Endodermal cell (in vitro differentiated cells): ENCODE results near the gene ZYX. TPM values are rescaled to one million over a fixed set of nuclear protein-coding genes. Genes with fewer than 3 reads are reported as not detected.

Source experiments
- DNase-seq: peaks from one replicate; pipeline ENCODE4 v3.0.0-alpha.2; 2017
- H3K27ac ChIP-seq: 2 replicates; pipeline ENCODE4 v1.5.1; 2013; ENCODE audit warnings: mild to moderate bottlenecking, low read depth, low read length, moderate library complexity
- H3K27me3 ChIP-seq: 2 replicates; pipeline ENCODE4 v1.6.1; 2013; ENCODE audit warnings: mild to moderate bottlenecking, low read length, moderate library complexity; ENCODE audit not compliant: insufficient read depth, control insufficient read depth, poor library complexity, severe bottlenecking
- H3K36me3 ChIP-seq: 2 replicates; pipeline ENCODE4 v1.7.0; 2013; ENCODE audit warnings: mild to moderate bottlenecking, low read length, moderate library complexity; ENCODE audit not compliant: control insufficient read depth, insufficient read depth
- H3K4me1 ChIP-seq: one replicate; pipeline ENCODE4 v1.7.0; 2013; ENCODE audit warnings: low read length; ENCODE audit not compliant: control insufficient read depth, insufficient read depth
- H3K4me3 ChIP-seq: 2 replicates; pipeline ENCODE4 v1.5.1; 2013; ENCODE audit warnings: mild to moderate bottlenecking, low read length, moderate library complexity
- H3K9ac ChIP-seq: 2 replicates; pipeline ENCODE4 v1.6.1; 2013; ENCODE audit warnings: mild to moderate bottlenecking, low read length, moderate library complexity; ENCODE audit not compliant: poor library complexity, severe bottlenecking; ENCODE audit errors: extremely low read depth
- H3K9me3 ChIP-seq: 2 replicates; pipeline ENCODE4 v1.6.1; 2013; ENCODE audit warnings: mild to moderate bottlenecking, low read length, moderate library complexity; ENCODE audit not compliant: control insufficient read depth
- H3K27ac Mint-ChIP-seq: 2 replicates; pipeline ENCODE4 v1.8.0; 2020; ENCODE audit warnings: mixed read lengths
- H3K27me3 Mint-ChIP-seq: 2 replicates; pipeline ENCODE4 v1.8.0; 2021; ENCODE audit warnings: mild to moderate bottlenecking, mixed read lengths; ENCODE audit not compliant: insufficient read depth
- H3K36me3 Mint-ChIP-seq: 2 replicates; pipeline ENCODE4 v1.8.0; 2020; ENCODE audit warnings: low read depth, mixed read lengths
- H3K4me1 Mint-ChIP-seq: 2 replicates; pipeline ENCODE4 v1.8.0; 2020; ENCODE audit warnings: mixed read lengths
- H3K4me3 Mint-ChIP-seq: 2 replicates; pipeline ENCODE4 v1.8.0; 2020; ENCODE audit warnings: mild to moderate bottlenecking, moderate library complexity, mixed read lengths
- H3K9me3 Mint-ChIP-seq: 2 replicates; pipeline ENCODE4 v1.8.0; 2020; ENCODE audit warnings: mild to moderate bottlenecking, mixed read lengths
- CTCF ChIP-seq: fragments of 200-600 bp; sonication (generic); conservative IDR thresholded peaks from 2 replicates; pipeline ENCODE4 v1.5.0; 2021; ENCODE audit warnings: antibody characterized with exemption, mild to moderate bottlenecking
- WGBS, 2 experiments: methylation state at CpG; one replicate each; pipeline versions ENCODE4 v1.1.5 to v1.1.7; 2013; ENCODE audit warnings: missing lambda C conversion rate in 2 of 2, mixed read lengths in 1 of 2; ENCODE audit not compliant: insufficient coverage in 1 of 2, insufficient read length in 1 of 2; 5-methylcytosine and 5-hydroxymethylcytosine counted together
- total RNA-seq, 2 donors: library from RNA; stranded (reverse); fragmentation: NEBNext Ultra II Directional in 1 of 2; extraction: Animal tissue kit (Norgen Biotek cat#: 25700) in 1 of 2; gene quantifications; 2 replicates in 1 of 2; 3 replicates in 1 of 2; pipeline ENCODE4 v1.2.1, GENCODE V29; 2021

The ZYX gene
- total RNA-seq, 2 donors from 2014 or later = 127 to 161 TPM

DNA sequence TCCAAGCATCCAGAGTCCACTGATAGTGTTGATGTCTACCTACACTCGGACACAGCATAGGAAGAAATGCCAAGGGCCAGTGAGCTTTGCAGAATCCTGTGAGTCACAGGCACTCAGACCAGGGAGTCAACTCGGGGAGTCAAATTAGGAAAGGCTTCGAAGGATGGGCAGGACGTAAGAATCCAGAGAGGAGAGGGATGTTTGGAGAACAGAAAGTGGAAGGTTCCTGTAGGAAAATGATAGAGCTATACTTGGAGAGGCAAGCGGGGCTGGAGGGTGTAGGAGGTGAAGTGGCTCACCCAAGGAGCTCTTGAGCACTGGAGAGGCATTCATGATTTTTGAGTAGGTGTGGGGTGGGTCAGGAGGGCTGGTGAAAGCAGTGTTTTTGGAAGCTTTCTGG, 3.0 kb downstream of the ZYX start:
- H3K4me1 ChIP-seq = peaks cover 10% of the 10 kb centered on the region

GRCh38 chr7:143384661-143385631, 3.8 kb downstream of the ZYX start:
- Mint-ChIP-seq H3K4me3 (no peak overlapping the region), H3K27ac (no peak overlapping the region), H3K9me3 (no peaks in the 10 kb centered on the region), H3K4me1 (peaks cover 6% of the 10 kb centered on the region), H3K27me3 (no peaks in the 10 kb centered on the region), H3K36me3 (peaks cover 23% of the 10 kb centered on the region)
- Histone ChIP-seq H3K9ac (peak overlapping the region; percentile 30), H3K36me3 (peaks cover 71% of the 10 kb centered on the region), H3K4me3 (peak overlapping the region; percentile 94), H3K9me3 (no peaks in the 10 kb centered on the region), H3K27me3 (no peaks in the 10 kb centered on the region), H3K27ac (no peak overlapping the region), H3K4me1 (peaks cover 10% of the 10 kb centered on the region)
- no peak for TF ChIP-seq CTCF
- DNase-seq = peak; percentile 36
- 82 to 89% methylated on average over 6 to 13 of the region's 14 CpGs for WGBS, 2 experiments

More for the DNA sequence above, 3.0 kb downstream of the ZYX start:
- Histone ChIP-seq H3K9ac (no peak overlapping the region), H3K9me3 (no peaks in the 10 kb centered on the region), H3K36me3 (peaks cover 64% of the 10 kb centered on the region), H3K27ac (no peak overlapping the region), H3K27me3 (no peaks in the 10 kb centered on the region), H3K4me3 (peak overlapping the region; percentile 94)
- TF ChIP-seq CTCF = no peak
- WGBS, 2 experiments = 91 to 94% methylated on average over 4 to 5 of the region's 5 CpGs
- H3K27ac Mint-ChIP-seq = no peak overlapping the region
- no peak overlapping the region for H3K4me3 Mint-ChIP-seq
- H3K9me3 Mint-ChIP-seq = no peaks in the 10 kb centered on the region
- peaks cover 16% of the 10 kb centered on the region for H3K36me3 Mint-ChIP-seq
- H3K4me1 Mint-ChIP-seq = peaks cover 14% of the 10 kb centered on the region
- peak; percentile 36 for DNase-seq
- no peaks in the 10 kb centered on the region for H3K27me3 Mint-ChIP-seq

DNA sequence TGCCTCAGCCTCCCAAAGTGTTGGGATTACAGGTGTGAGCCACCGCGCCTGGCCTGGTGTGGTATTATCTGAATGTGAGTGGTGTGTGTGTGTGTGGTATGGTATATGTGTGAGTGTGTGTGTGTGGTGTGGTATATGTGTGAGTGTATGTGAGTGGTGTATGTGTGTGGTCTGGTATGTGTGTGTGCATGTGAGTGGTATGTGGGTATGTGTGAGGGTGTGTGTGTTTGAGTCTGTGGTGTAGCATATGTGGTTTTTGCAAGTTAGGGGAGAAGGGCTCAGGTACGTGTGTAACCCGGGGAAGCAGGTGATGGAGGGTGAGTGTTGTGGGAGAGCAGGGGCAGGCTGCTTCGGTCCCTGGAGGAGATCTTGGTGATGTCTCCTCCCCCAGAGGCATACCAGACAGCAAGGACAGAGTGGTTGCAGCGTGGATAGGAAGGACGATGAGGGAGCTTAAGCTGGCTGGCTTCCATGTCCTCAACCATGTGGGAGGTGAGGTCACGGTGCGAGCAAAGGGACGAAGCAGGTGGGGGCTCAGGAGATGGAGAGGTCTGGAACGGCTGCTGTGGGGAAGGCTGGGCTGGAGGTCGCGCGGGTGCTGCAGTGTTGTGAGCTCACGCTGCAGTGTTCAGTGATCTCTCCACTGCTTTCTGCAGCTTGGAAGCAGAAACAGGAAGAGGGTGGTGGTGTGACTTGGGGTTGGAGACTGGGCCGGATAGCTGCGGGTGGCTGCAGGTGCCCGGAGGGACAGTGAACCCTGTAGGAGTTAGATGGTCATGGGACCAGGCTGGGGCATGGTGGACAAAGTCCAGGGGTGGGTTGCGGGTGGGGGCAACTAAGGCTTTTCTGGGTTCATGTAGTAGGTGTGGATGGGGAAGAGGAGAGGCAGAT, 5.0 kb downstream of the ZYX start:
- no peak overlapping the region for H3K27ac ChIP-seq
- Mint-ChIP-seq H3K4me3 (no peak overlapping the region), H3K4me1 (peaks cover 5% of the 10 kb centered on the region), H3K36me3 (peaks cover 33% of the 10 kb centered on the region), H3K9me3 (no peaks in the 10 kb centered on the region), H3K27me3 (no peaks in the 10 kb centered on the region), H3K27ac (no peak overlapping the region)
- peak; percentile 49 for DNase-seq
- no peak overlapping the region for H3K4me3 ChIP-seq
- H3K4me1 ChIP-seq = peaks cover 10% of the 10 kb centered on the region
- WGBS, 2 experiments = 91 to 95% methylated on average over 8 to 19 of the region's 19 CpGs
- TF ChIP-seq CTCF = no peak
- H3K36me3 ChIP-seq = peaks cover 81% of the 10 kb centered on the region
- H3K9ac ChIP-seq = no peak overlapping the region
- no peaks in the 10 kb centered on the region for H3K27me3 ChIP-seq
- no peaks in the 10 kb centered on the region for H3K9me3 ChIP-seq
